Mesenchymal stem cell (in vitro differentiated cells and primary cell): ENCODE measurements around the gene RBFOX1.

Source experiments
- DNase-seq: peaks from one replicate; pipeline ENCODE4 v3.0.0-alpha.2; 2013
- H2AFZ ChIP-seq: one replicate; pipeline ENCODE4 v1.6.1; 2013; ENCODE audit warnings: low read depth, mild to moderate bottlenecking, control low read depth, inconsistent platforms, low read length, moderate library complexity
- H2AK5ac ChIP-seq: 2 replicates; pipeline ENCODE4 v1.6.1; 2013; ENCODE audit warnings: low read length, moderate library complexity, mild to moderate bottlenecking, inconsistent platforms; ENCODE audit not compliant: severe bottlenecking
- H2BK120ac ChIP-seq: one replicate; pipeline ENCODE4 v1.6.1; 2013; ENCODE audit warnings: low read depth, mild to moderate bottlenecking, inconsistent platforms, low read length, moderate library complexity
- H2BK12ac ChIP-seq, 2 experiments: one replicate each; pipeline ENCODE4 v1.6.1; 2013; ENCODE audit warnings: inconsistent platforms in 2 of 2, low read length in 2 of 2, mild to moderate bottlenecking in 2 of 2, moderate library complexity in 2 of 2, control low read depth in 1 of 2
- H2BK15ac ChIP-seq: one replicate; pipeline ENCODE4 v1.6.1; 2013; ENCODE audit warnings: mild to moderate bottlenecking, low read depth, inconsistent platforms; ENCODE audit not compliant: poor library complexity, severe bottlenecking
- H2BK5ac ChIP-seq: 2 replicates; pipeline ENCODE4 v1.6.1; 2013; ENCODE audit warnings: low read depth, mild to moderate bottlenecking, low read length, control low read depth, inconsistent platforms; ENCODE audit not compliant: poor library complexity, severe bottlenecking
- H3K14ac ChIP-seq, 2 experiments: one replicate each; pipeline ENCODE4 v1.6.1; 2013; ENCODE audit warnings: inconsistent platforms in 2 of 2, low read length in 2 of 2, control low read depth in 1 of 2, mild to moderate bottlenecking in 1 of 2, moderate library complexity in 1 of 2
- H3K18ac ChIP-seq, 2 experiments: one replicate each; pipeline ENCODE4 v1.6.1; 2013; ENCODE audit warnings: inconsistent platforms in 2 of 2, low read length in 2 of 2, control low read depth in 1 of 2, low read depth in 1 of 2, mild to moderate bottlenecking in 1 of 2
- H3K23ac ChIP-seq, 2 experiments: one replicate each; pipeline ENCODE4 v1.6.1; 2013; ENCODE audit warnings: inconsistent platforms in 2 of 2, low read length in 2 of 2, mild to moderate bottlenecking in 2 of 2, moderate library complexity in 2 of 2, control low read depth in 1 of 2
- H3K27ac ChIP-seq: 2 replicates; pipeline ENCODE4 v1.5.1; 2013; ENCODE audit warnings: mild to moderate bottlenecking, moderate library complexity, low read length, control low read depth, inconsistent platforms; ENCODE audit not compliant: poor library complexity, severe bottlenecking
- H3K27me3 ChIP-seq, 2 experiments: 2 replicates each; pipeline versions ENCODE4 v1.6.1 to v1.7.0; 2013; ENCODE audit warnings: low read length in 2 of 2, mild to moderate bottlenecking in 2 of 2, moderate library complexity in 2 of 2, control low read depth in 1 of 2, inconsistent platforms in 1 of 2; ENCODE audit not compliant: control insufficient read depth in 1 of 2, insufficient read depth in 1 of 2
- H3K36me3 ChIP-seq, 2 experiments: 2 replicates each; pipeline versions ENCODE4 v1.6.1 to v1.7.0; 2013; ENCODE audit warnings: low read length in 2 of 2, control low read depth in 1 of 2, inconsistent platforms in 1 of 2, low read depth in 1 of 2, mild to moderate bottlenecking in 1 of 2; ENCODE audit not compliant: insufficient read depth in 2 of 2, control insufficient read depth in 1 of 2
- H3K4ac ChIP-seq, 2 experiments: one replicate each; pipeline ENCODE4 v1.6.1; 2013; ENCODE audit warnings: inconsistent platforms in 2 of 2, low read length in 2 of 2, mild to moderate bottlenecking in 2 of 2, moderate library complexity in 2 of 2, control low read depth in 1 of 2, low read depth in 1 of 2
- H3K4me1 ChIP-seq: 2 replicates; pipeline ENCODE4 v1.6.1; 2013; ENCODE audit warnings: low read depth, low read length, control low read depth; ENCODE audit not compliant: control insufficient read depth, insufficient read depth
- H3K4me2 ChIP-seq: 2 replicates; pipeline ENCODE4 v1.6.1; 2013; ENCODE audit warnings: low read length, mild to moderate bottlenecking, inconsistent platforms; ENCODE audit not compliant: poor library complexity, severe bottlenecking
- H3K4me3 ChIP-seq, 2 experiments: 2 replicates each; pipeline versions ENCODE4 v1.5.1 to v1.7.0; 2013; ENCODE audit warnings: low read length in 2 of 2, mild to moderate bottlenecking in 2 of 2, control low read depth in 1 of 2, low read depth in 1 of 2; ENCODE audit not compliant: insufficient read depth in 1 of 2
- H3K79me1 ChIP-seq: replicated peaks from 2 replicates; pipeline ENCODE4 v1.6.1; 2013; ENCODE audit warnings: mild to moderate bottlenecking, control low read depth, low read length, inconsistent platforms; ENCODE audit not compliant: poor library complexity, severe bottlenecking
- H3K9ac ChIP-seq: 2 replicates; pipeline ENCODE4 v1.7.0; 2013; ENCODE audit warnings: mild to moderate bottlenecking, low read length, moderate library complexity
- H3K9me3 ChIP-seq: 2 replicates; pipeline ENCODE4 v1.7.0; 2013; ENCODE audit warnings: mild to moderate bottlenecking, low read length; ENCODE audit not compliant: control insufficient read depth
- H4K8ac ChIP-seq: one replicate; pipeline ENCODE4 v1.6.1; 2013; ENCODE audit warnings: inconsistent platforms, mild to moderate bottlenecking, low read length, moderate library complexity
- H4K91ac ChIP-seq: one replicate; pipeline ENCODE4 v1.6.1; 2013; ENCODE audit warnings: mild to moderate bottlenecking, low read length, inconsistent platforms
- WGBS: methylation state at CpG from one replicate; pipeline ENCODE4 v1.1.7; 2013; ENCODE audit warnings: mixed read lengths; 5-methylcytosine and 5-hydroxymethylcytosine counted together

Gene RBFOX1

DNA sequence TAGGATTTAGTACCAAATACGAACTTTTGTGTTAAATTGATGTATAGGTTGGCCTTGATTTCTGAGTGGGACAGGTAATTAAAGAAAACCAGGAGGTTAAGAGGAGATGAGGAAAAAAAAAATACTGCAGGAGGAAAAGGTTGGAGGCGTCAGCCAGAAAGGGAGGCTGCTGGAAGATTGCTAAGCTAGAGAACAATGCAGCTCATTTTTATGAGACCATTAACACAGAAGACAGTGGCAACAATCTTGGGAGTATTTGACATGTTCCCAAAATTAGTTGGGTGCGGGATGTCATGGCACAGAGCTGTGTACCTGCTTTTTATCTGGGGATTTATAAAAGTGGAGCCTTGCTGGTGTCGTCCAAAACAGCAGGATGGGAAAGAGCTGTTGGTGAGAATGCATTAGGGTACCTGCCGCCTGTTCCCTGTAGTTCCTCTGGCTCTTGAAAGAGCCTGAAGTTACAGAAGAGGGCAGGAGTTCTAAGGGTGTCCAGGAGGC is 229.3 kb downstream of the RBFOX1 start:
- Histone ChIP-seq H3K4ac (no peak overlapping the region), H3K23ac (no peak overlapping the region), H3K79me1 (no peaks in the 10 kb centered on the region), H2BK15ac (no peak overlapping the region), H3K14ac (no peak overlapping the region), H2AK5ac (no peak overlapping the region), H3K4me1 (no peaks in the 10 kb centered on the region), H2BK5ac (no peak overlapping the region), H3K27me3 (no peaks in the 10 kb centered on the region), H2BK120ac (no peak overlapping the region), H2BK12ac (no peak overlapping the region), H4K91ac (no peak overlapping the region), H3K4me3 (no peak overlapping the region), H3K4me2 (no peak overlapping the region), H3K9me3 (peaks cover 4% of the 10 kb centered on the region), H3K36me3 (no peaks in the 10 kb centered on the region), H3K9ac (no peak overlapping the region), H3K18ac (no peak overlapping the region), H4K8ac (no peak overlapping the region), H2AFZ (no peak overlapping the region), H3K27ac (no peak overlapping the region)
- WGBS = 56% methylated on average over 5 of the region's 5 CpGs
- DNase-seq = no peak

DNA sequence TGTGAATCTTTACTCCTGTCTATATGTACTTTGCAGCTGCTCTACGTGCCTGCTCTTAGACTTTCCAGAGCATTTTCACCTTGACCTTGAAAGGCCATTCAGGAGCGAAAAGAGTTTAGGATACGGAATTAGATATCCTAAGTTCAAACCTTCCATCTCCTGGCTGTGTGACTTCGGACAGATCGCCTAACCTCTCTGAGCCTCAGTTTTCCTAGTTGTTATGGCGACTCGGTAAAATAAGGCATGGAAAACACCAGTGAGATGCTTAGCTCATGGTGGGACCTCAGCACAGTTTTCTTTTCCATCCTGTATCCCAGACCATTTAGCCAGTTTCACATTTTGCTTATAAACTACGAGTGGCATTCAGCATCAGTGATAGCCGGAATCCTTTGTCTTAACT is 233.7 kb downstream of the RBFOX1 start:
- H2BK5ac ChIP-seq = no peak overlapping the region
- no peak overlapping the region for H4K8ac ChIP-seq
- no peak overlapping the region for H3K27ac ChIP-seq
- H3K9ac ChIP-seq = no peak overlapping the region
- H4K91ac ChIP-seq = no peak overlapping the region
- H3K36me3 ChIP-seq = no peaks in the 10 kb centered on the region
- H2BK15ac ChIP-seq = no peak overlapping the region
- DNase-seq = no peak
- WGBS = 76% methylated on average over 7 of the region's 9 CpGs
- no peaks in the 10 kb centered on the region for H3K27me3 ChIP-seq
- H3K4me3 ChIP-seq = no peak overlapping the region
- H3K79me1 ChIP-seq = no peaks in the 10 kb centered on the region
- H3K4me1 ChIP-seq = no peaks in the 10 kb centered on the region
- no peak overlapping the region for H2AFZ ChIP-seq
- no peaks in the 10 kb centered on the region for H3K9me3 ChIP-seq
- no peak overlapping the region for H2BK120ac ChIP-seq
- no peak overlapping the region for H3K4me2 ChIP-seq
- H3K4ac ChIP-seq = no peak overlapping the region
- H3K23ac ChIP-seq = no peak overlapping the region
- no peak overlapping the region for H2BK12ac ChIP-seq
- H3K18ac ChIP-seq = no peak overlapping the region
- no peak overlapping the region for H2AK5ac ChIP-seq
- H3K14ac ChIP-seq = no peak overlapping the region

DNA sequence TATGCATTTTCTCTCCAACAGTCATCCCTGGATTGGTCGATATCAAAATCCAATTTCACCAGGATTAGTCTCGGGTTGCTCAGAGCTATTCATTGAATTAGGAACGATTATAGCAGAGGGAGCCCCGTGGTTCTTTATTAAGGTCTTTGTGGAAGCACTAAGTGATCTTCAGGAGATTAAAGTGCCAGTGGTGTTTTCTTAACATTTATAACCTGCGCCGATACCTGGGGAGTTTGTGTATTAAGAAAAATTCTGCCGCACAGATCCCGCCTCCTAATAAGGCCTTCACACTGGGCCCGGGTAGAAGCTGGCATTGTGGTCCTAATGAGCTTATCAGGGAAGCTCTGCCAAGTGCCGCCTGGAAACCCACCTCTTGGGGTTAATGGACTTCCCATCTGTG is 238.7 kb downstream of the RBFOX1 start:
- H3K4me1 ChIP-seq = no peaks in the 10 kb centered on the region
- no peak overlapping the region for H3K27ac ChIP-seq
- H3K9me3 ChIP-seq = peaks cover 3% of the 10 kb centered on the region
- no peaks in the 10 kb centered on the region for H3K27me3 ChIP-seq
- no peak overlapping the region for H2AK5ac ChIP-seq
- H3K36me3 ChIP-seq = no peaks in the 10 kb centered on the region
- H3K18ac ChIP-seq = no peak overlapping the region
- no peak for DNase-seq
- no peak overlapping the region for H3K4ac ChIP-seq
- no peak overlapping the region for H2BK5ac ChIP-seq
- no peak overlapping the region for H4K91ac ChIP-seq
- H3K9ac ChIP-seq = no peak overlapping the region
- no peak overlapping the region for H3K4me3 ChIP-seq
- H2BK120ac ChIP-seq = no peak overlapping the region
- WGBS = 72% methylated on average over 10 of the region's 10 CpGs
- H3K79me1 ChIP-seq = no peaks in the 10 kb centered on the region
- no peak overlapping the region for H3K14ac ChIP-seq
- no peak overlapping the region for H3K23ac ChIP-seq
- no peak overlapping the region for H4K8ac ChIP-seq
- H2BK12ac ChIP-seq = no peak overlapping the region
- no peak overlapping the region for H2BK15ac ChIP-seq
- no peak overlapping the region for H3K4me2 ChIP-seq
- H2AFZ ChIP-seq = no peak overlapping the region

DNA sequence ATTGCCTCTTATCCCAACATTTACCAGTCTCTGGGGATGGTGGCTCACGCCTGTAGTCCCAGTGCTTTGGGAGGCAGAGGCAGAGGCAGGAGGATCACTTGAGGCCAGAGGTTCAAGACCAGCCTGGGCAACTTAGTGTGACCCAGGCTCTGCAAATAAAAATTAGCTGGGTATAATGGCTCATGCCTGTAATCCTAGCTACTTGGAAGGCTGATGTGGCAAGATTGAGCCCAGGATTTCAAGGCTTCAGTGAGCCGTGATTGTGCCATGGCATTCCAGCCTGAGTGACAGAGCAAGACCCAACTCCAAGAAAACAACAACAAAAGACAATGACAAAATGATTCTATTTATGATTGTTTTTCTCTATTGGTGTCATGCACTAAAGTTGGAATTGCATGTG is 244.9 kb downstream of the RBFOX1 start:
- Histone ChIP-seq H2AK5ac (no peak overlapping the region), H2BK15ac (no peak overlapping the region), H3K4ac (no peak overlapping the region), H3K18ac (no peak overlapping the region), H4K8ac (no peak overlapping the region), H3K4me1 (no peaks in the 10 kb centered on the region), H4K91ac (no peak overlapping the region), H2BK5ac (no peak overlapping the region), H3K4me2 (no peak overlapping the region), H3K36me3 (no peaks in the 10 kb centered on the region), H3K14ac (no peak overlapping the region), H3K23ac (no peak overlapping the region), H2AFZ (no peak overlapping the region), H3K27me3 (no peaks in the 10 kb centered on the region), H3K9ac (no peak overlapping the region), H3K27ac (no peak overlapping the region), H2BK12ac (no peak overlapping the region), H3K79me1 (no peaks in the 10 kb centered on the region), H3K4me3 (no peak overlapping the region), H2BK120ac (no peak overlapping the region), H3K9me3 (peaks cover 6% of the 10 kb centered on the region)
- WGBS = 89% methylated on average over 1 of the region's 2 CpGs
- DNase-seq = no peak
